SU-DHL-6 (cell line): ENCODE results near the gene GRAMD1A.

Source experiments
- H2AFZ ChIP-seq: fragments of 200-600 bp; sonication (generic); 2 replicates; pipeline ENCODE4 v1.6.1; 2014; ENCODE audit warnings: low read depth, mild to moderate bottlenecking, moderate library complexity, mixed read lengths, antibody characterized with exemption, low read length; ENCODE audit not compliant: severe bottlenecking
- H3F3A ChIP-seq: fragments of 200-600 bp; shearing (Covaris generic); 2 replicates; pipeline ENCODE4 v1.6.0; 2016; ENCODE audit warnings: antibody characterized with exemption, mild to moderate bottlenecking; ENCODE audit not compliant: insufficient read depth
- H3K27ac ChIP-seq: fragments of 200-600 bp; sonication (generic); 2 replicates; pipeline ENCODE4 v1.5.1; 2016; ENCODE audit warnings: low read depth, mild to moderate bottlenecking, low read length, moderate library complexity, mixed read lengths
- H3K27me3 ChIP-seq: fragments of 200-600 bp; sonication (generic), shearing (Covaris generic); 2 replicates; pipeline ENCODE4 v1.6.0; 2014; ENCODE audit warnings: mild to moderate bottlenecking, low read length
- H3K36me3 ChIP-seq: fragments of 200-600 bp; sonication (generic); 2 replicates; pipeline ENCODE4 v1.6.1; 2014; ENCODE audit warnings: mild to moderate bottlenecking, low read length, mixed read lengths
- H3K4me2 ChIP-seq: fragments of 300-600, 200-600 bp; shearing (Covaris generic), sonication (generic); 2 replicates; pipeline ENCODE4 v1.6.0; 2014; ENCODE audit warnings: low read length, low read depth, mild to moderate bottlenecking; ENCODE audit not compliant: poor library complexity, severe bottlenecking
- H3K4me3 ChIP-seq: fragments of 200-600 bp; sonication (generic); 2 replicates; pipeline ENCODE4 v1.5.1; 2014; ENCODE audit warnings: antibody characterized with exemption, low read length, mild to moderate bottlenecking, mixed read lengths; ENCODE audit not compliant: insufficient read depth, poor library complexity, severe bottlenecking
- H3K79me2 ChIP-seq: fragments of 200-600 bp; sonication (generic); 2 replicates; pipeline ENCODE4 v1.6.1; 2014; ENCODE audit warnings: mild to moderate bottlenecking, low read length, moderate library complexity; ENCODE audit not compliant: insufficient read depth
- H3K9ac ChIP-seq: fragments of 200-600 bp; sonication (generic); 2 replicates; pipeline ENCODE4 v1.7.0; 2014; ENCODE audit warnings: mild to moderate bottlenecking, low read length
- H3K9me2 ChIP-seq: fragments of 200-600 bp; sonication (generic); replicated peaks from 2 replicates; pipeline ENCODE4 v1.6.1; 2014; ENCODE audit warnings: low read length; ENCODE audit not compliant: insufficient read depth
- H3K9me3 ChIP-seq: fragments of 200-600 bp; sonication (generic); 2 replicates; pipeline ENCODE4 v1.6.1; 2014; ENCODE audit warnings: low read length, mixed read lengths; ENCODE audit not compliant: insufficient read depth
- H4K20me1 ChIP-seq: fragments of 200-600 bp; sonication (generic); 2 replicates; pipeline ENCODE4 v1.6.1; 2014; ENCODE audit warnings: low read depth, mild to moderate bottlenecking, antibody characterized with exemption, low read length, moderate library complexity, mixed read lengths
- CTCF ChIP-seq: fragments of 200-600 bp; sonication (generic); IDR thresholded peaks from one replicate; pipeline ENCODE4 v1.5.1; 2017; ENCODE audit warnings: antibody characterized with exemption, mild to moderate bottlenecking, low read length, moderate library complexity; ENCODE audit not compliant: insufficient read depth, poor library complexity, severe bottlenecking
- EZH2phosphoT487 ChIP-seq: fragments of 200-600 bp; sonication (generic), shearing (Covaris generic); conservative IDR thresholded peaks from 2 replicates; pipeline ENCODE4 v1.6.1; 2018; ENCODE audit warnings: mild to moderate bottlenecking, antibody characterized with exemption, low read length, moderate library complexity, mixed read lengths

GRAMD1A gene

DNA sequence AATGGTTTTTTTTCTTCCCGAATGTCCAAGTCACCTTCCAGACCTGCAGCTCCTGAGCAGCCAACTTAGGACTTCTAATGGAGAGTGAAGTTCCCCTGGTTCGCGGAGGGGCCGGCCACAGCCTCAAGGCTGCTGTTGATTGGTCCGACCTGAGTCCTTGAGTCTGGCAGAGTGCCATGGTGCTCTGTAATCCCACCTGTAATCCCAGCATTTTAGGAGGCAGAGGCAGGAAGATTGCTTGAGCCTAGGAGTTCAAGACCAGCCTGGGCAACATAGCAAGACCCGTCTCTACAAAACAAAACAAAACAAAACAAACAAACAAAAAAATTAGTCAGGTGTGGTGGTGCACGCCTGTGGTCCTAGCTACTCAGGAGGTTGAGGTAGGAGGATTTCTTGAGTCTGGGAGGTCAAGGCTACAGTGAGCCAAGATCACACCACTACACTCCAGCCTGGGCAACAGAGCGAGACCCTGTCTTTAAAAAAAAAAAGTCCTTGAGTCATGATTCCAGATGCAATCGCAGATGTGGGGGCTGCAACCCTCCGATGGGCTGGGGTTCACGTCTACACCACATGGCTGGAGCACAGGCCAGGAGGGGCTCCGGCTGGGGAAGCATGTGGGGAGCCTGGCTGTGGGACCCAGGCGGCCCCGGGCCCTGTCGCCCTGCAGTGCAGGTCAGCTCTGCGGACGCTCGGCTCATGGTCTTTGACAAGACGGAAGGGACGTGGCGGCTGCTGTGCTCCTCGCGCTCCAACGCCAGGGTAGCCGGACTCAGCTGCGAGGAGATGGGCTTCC, 59.1 kb downstream of the GRAMD1A start:
- TF ChIP-seq EZH2phosphoT487 (no peak), CTCF (no peak)

GRCh38 chr19:35059799-35060091, 59.6 kb downstream of the GRAMD1A start:
- no peak for TF ChIP-seq EZH2phosphoT487
- no peak for TF ChIP-seq CTCF
- Histone ChIP-seq H3K36me3 (no peaks in the 10 kb centered on the region), H3K79me2 (no peaks in the 10 kb centered on the region), H3K27me3 (no peaks in the 10 kb centered on the region), H3K27ac (no peak overlapping the region), H3K4me3 (no peak overlapping the region), H3K9ac (no peak overlapping the region), H3F3A (no peaks in the 10 kb centered on the region), H3K9me3 (no peaks in the 10 kb centered on the region), H4K20me1 (no peaks in the 10 kb centered on the region), H2AFZ (no peak overlapping the region), H3K4me2 (no peak overlapping the region), H3K9me2 (no peaks in the 10 kb centered on the region)

More for the DNA sequence above, 59.1 kb downstream of the GRAMD1A start:
- Histone ChIP-seq H3F3A (no peaks in the 10 kb centered on the region), H3K27ac (no peak overlapping the region), H2AFZ (no peak overlapping the region), H3K79me2 (no peaks in the 10 kb centered on the region), H3K9me3 (no peaks in the 10 kb centered on the region), H4K20me1 (no peaks in the 10 kb centered on the region), H3K9me2 (no peaks in the 10 kb centered on the region), H3K9ac (no peak overlapping the region), H3K36me3 (no peaks in the 10 kb centered on the region), H3K4me3 (no peak overlapping the region), H3K27me3 (no peaks in the 10 kb centered on the region), H3K4me2 (no peak overlapping the region)

DNA sequence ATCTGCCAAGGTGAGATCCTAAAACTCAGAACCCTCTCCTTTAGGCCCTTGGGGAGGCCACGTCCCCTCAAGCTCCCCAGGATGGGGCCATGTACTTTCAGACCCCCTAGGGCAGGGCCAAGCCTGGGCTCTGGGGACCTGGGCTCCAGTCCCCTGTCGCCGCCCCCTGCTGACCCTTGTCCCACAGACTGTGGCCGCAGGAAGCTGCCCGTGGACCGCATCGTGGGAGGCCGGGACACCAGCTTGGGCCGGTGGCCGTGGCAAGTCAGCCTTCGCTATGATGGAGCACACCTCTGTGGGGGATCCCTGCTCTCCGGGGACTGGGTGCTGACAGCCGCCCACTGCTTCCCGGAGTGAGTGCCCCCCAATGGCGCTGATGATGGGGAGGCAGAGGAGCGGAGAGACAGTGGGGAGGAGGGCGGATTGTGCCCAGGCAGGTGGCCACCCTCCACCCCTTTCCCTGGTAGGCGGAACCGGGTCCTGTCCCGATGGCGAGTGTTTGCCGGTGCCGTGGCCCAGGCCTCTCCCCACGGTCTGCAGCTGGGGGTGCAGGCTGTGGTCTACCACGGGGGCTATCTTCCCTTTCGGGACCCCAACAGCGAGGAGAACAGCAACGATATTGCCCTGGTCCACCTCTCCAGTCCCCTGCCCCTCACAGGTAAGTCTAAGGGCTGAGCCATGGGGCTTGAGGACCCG, 60.2 kb downstream of the GRAMD1A start:
- no peak overlapping the region for H2AFZ ChIP-seq
- H3K79me2 ChIP-seq, result no peaks in the 10 kb centered on the region
- no peak overlapping the region for H3K4me2 ChIP-seq
- no peak overlapping the region for H3K4me3 ChIP-seq
- H3K27ac ChIP-seq, result no peak overlapping the region
- no peak overlapping the region for H3K9ac ChIP-seq
- H4K20me1 ChIP-seq, result no peaks in the 10 kb centered on the region
- TF ChIP-seq EZH2phosphoT487 (no peak), CTCF (no peak)
- H3F3A ChIP-seq, result no peaks in the 10 kb centered on the region
- H3K27me3 ChIP-seq, result no peaks in the 10 kb centered on the region
- H3K36me3 ChIP-seq, result no peaks in the 10 kb centered on the region
- no peaks in the 10 kb centered on the region for H3K9me2 ChIP-seq
- no peaks in the 10 kb centered on the region for H3K9me3 ChIP-seq
